ENCODE data around the gene ARL10.

ARL10 gene

GRCh38 chr5:176342766-176343458 lies 22.4 kb upstream of the ARL10 start:
- Histone ChIP-seq H3K4me1 (ENCODE audit: control insufficient read depth, insufficient read depth, low read length) (no peaks in the 10 kb centered on the region), H3K9me3 (ENCODE audit: control insufficient read depth, low read length) (no peaks in the 10 kb centered on the region), H3K9ac (ENCODE audit: low read length) (no peak overlapping the region), H3K4me3 (ENCODE audit: low read length) (no peak overlapping the region), H3K36me3 (ENCODE audit: control insufficient read depth, insufficient read depth, low read length, severe bottlenecking) (peaks cover 43% of the 10 kb centered on the region), H3K27me3 (replicated peaks; ENCODE audit: control insufficient read depth, insufficient read depth, low read length) (no peaks in the 10 kb centered on the region)
- DNase-seq (ENCODE audit: low read depth) = peak; percentile 7

GRCh38 chr5:176350416-176350815 lies 14.9 kb upstream of the ARL10 start:
- no peak overlapping the region for H3K4me3 ChIP-seq (ENCODE audit: low read length)
- no peak overlapping the region for H3K9ac ChIP-seq (ENCODE audit: low read length)
- no peak for DNase-seq (ENCODE audit: low read depth)
- H3K4me1 ChIP-seq (ENCODE audit: control insufficient read depth, insufficient read depth, low read length) = no peaks in the 10 kb centered on the region
- H3K9me3 ChIP-seq (ENCODE audit: control insufficient read depth, low read length) = no peaks in the 10 kb centered on the region
- H3K36me3 ChIP-seq (ENCODE audit: control insufficient read depth, insufficient read depth, low read length, severe bottlenecking) = peaks cover 89% of the 10 kb centered on the region
- no peaks in the 10 kb centered on the region for H3K27me3 ChIP-seq (replicated peaks; ENCODE audit: control insufficient read depth, insufficient read depth, low read length)

GRCh38 chr5:176352116-176352878 lies 13.0 kb upstream of the ARL10 start:
- Histone ChIP-seq H3K4me3 (ENCODE audit: low read length) (no peak overlapping the region), H3K36me3 (ENCODE audit: control insufficient read depth, insufficient read depth, low read length, severe bottlenecking) (peaks cover 81% of the 10 kb centered on the region), H3K27me3 (replicated peaks; ENCODE audit: control insufficient read depth, insufficient read depth, low read length) (no peaks in the 10 kb centered on the region), H3K9ac (ENCODE audit: low read length) (no peak overlapping the region), H3K4me1 (ENCODE audit: control insufficient read depth, insufficient read depth, low read length) (no peaks in the 10 kb centered on the region), H3K9me3 (ENCODE audit: control insufficient read depth, low read length) (no peaks in the 10 kb centered on the region)
- DNase-seq (ENCODE audit: low read depth) = no peak

GRCh38 chr5:176353533-176353932 lies 11.8 kb upstream of the ARL10 start:
- Histone ChIP-seq H3K4me1 (ENCODE audit: control insufficient read depth, insufficient read depth, low read length) (no peaks in the 10 kb centered on the region), H3K36me3 (ENCODE audit: control insufficient read depth, insufficient read depth, low read length, severe bottlenecking) (peaks cover 74% of the 10 kb centered on the region), H3K9me3 (ENCODE audit: control insufficient read depth, low read length) (no peaks in the 10 kb centered on the region), H3K4me3 (ENCODE audit: low read length) (no peak overlapping the region), H3K9ac (ENCODE audit: low read length) (no peak overlapping the region), H3K27me3 (replicated peaks; ENCODE audit: control insufficient read depth, insufficient read depth, low read length) (no peaks in the 10 kb centered on the region)
- no peak for DNase-seq (ENCODE audit: low read depth)

GRCh38 chr5:176355400-176356178 lies 9.7 kb upstream of the ARL10 start:
- Histone ChIP-seq H3K4me1 (ENCODE audit: control insufficient read depth, insufficient read depth, low read length) (peaks cover 5% of the 10 kb centered on the region), H3K4me3 (ENCODE audit: low read length) (no peak overlapping the region), H3K9ac (ENCODE audit: low read length) (no peak overlapping the region), H3K36me3 (ENCODE audit: control insufficient read depth, insufficient read depth, low read length, severe bottlenecking) (peaks cover 53% of the 10 kb centered on the region), H3K9me3 (ENCODE audit: control insufficient read depth, low read length) (no peaks in the 10 kb centered on the region), H3K27me3 (replicated peaks; ENCODE audit: control insufficient read depth, insufficient read depth, low read length) (no peaks in the 10 kb centered on the region)
- no peak for DNase-seq (ENCODE audit: low read depth)

- Histone ChIP-seq H3K9me3 (ENCODE audit: control insufficient read depth, low read length) (no peaks in the 10 kb centered on the region), H3K27me3 (replicated peaks; ENCODE audit: control insufficient read depth, insufficient read depth, low read length) (no peaks in the 10 kb centered on the region), H3K4me3 (ENCODE audit: low read length) (no peak overlapping the region), H3K9ac (ENCODE audit: low read length) (no peak overlapping the region), H3K4me1 (ENCODE audit: control insufficient read depth, insufficient read depth, low read length) (peaks cover 5% of the 10 kb centered on the region), H3K36me3 (ENCODE audit: control insufficient read depth, insufficient read depth, low read length, severe bottlenecking) (peaks cover 50% of the 10 kb centered on the region)
- DNase-seq (ENCODE audit: low read depth) = no peak
Measured at GRCh38 chr5:176356179-176356566, 9.1 kb upstream of the ARL10 start.

GRCh38 chr5:176359658-176360057 lies 5.6 kb upstream of the ARL10 start:
- Histone ChIP-seq H3K9me3 (ENCODE audit: control insufficient read depth, low read length) (no peaks in the 10 kb centered on the region), H3K9ac (ENCODE audit: low read length) (no peak overlapping the region), H3K4me3 (ENCODE audit: low read length) (peak overlapping the region; percentile 37), H3K27me3 (replicated peaks; ENCODE audit: control insufficient read depth, insufficient read depth, low read length) (no peaks in the 10 kb centered on the region), H3K4me1 (ENCODE audit: control insufficient read depth, insufficient read depth, low read length) (peaks cover 9% of the 10 kb centered on the region), H3K36me3 (ENCODE audit: control insufficient read depth, insufficient read depth, low read length, severe bottlenecking) (peaks cover 20% of the 10 kb centered on the region)
- DNase-seq (ENCODE audit: low read depth) = no peak

GRCh38 chr5:176360894-176361436 lies 4.3 kb upstream of the ARL10 start:
- Histone ChIP-seq H3K4me1 (ENCODE audit: control insufficient read depth, insufficient read depth, low read length) (peaks cover 13% of the 10 kb centered on the region), H3K27me3 (replicated peaks; ENCODE audit: control insufficient read depth, insufficient read depth, low read length) (no peaks in the 10 kb centered on the region), H3K36me3 (ENCODE audit: control insufficient read depth, insufficient read depth, low read length, severe bottlenecking) (peaks cover 15% of the 10 kb centered on the region), H3K9ac (ENCODE audit: low read length) (peak overlapping the region; percentile 96), H3K9me3 (ENCODE audit: control insufficient read depth, low read length) (no peaks in the 10 kb centered on the region), H3K4me3 (ENCODE audit: low read length) (peak overlapping the region; percentile 94)
- peak; percentile 55 for DNase-seq (ENCODE audit: low read depth)

GRCh38 chr5:176361437-176362232 lies 3.7 kb upstream of the ARL10 start, which contains the start of gene KIAA1191:
Gene KIAA1191, minus strand, starts transcription at chr5:176361764. Its CDS starts 2,256 bp downstream, at chr5:176359508.
- peak; percentile 97 for DNase-seq (ENCODE audit: low read depth)
- H3K9me3 ChIP-seq (ENCODE audit: control insufficient read depth, low read length) = no peaks in the 10 kb centered on the region
- H3K36me3 ChIP-seq (ENCODE audit: control insufficient read depth, insufficient read depth, low read length, severe bottlenecking) = peaks cover 8% of the 10 kb centered on the region
- peak within 1 kb of the TSS; percentile 96 for H3K9ac ChIP-seq (ENCODE audit: low read length)
- no peaks in the 10 kb centered on the region for H3K27me3 ChIP-seq (replicated peaks; ENCODE audit: control insufficient read depth, insufficient read depth, low read length)
- H3K4me1 ChIP-seq (ENCODE audit: control insufficient read depth, insufficient read depth, low read length) = peaks cover 18% of the 10 kb centered on the region
- peak within 1 kb of the TSS; percentile 94 for H3K4me3 ChIP-seq (ENCODE audit: low read length)

GRCh38 chr5:176362233-176362490 lies 3.1 kb upstream of the ARL10 start:
- H3K27me3 ChIP-seq (replicated peaks; ENCODE audit: control insufficient read depth, insufficient read depth, low read length) = no peaks in the 10 kb centered on the region

More at GRCh38 chr5:176362233-176362490, 3.1 kb upstream of the ARL10 start:
- Histone ChIP-seq H3K4me3 (ENCODE audit: low read length) (peak overlapping the region; percentile 94), H3K9ac (ENCODE audit: low read length) (peak overlapping the region; percentile 96), H3K4me1 (ENCODE audit: control insufficient read depth, insufficient read depth, low read length) (peaks cover 18% of the 10 kb centered on the region), H3K9me3 (ENCODE audit: control insufficient read depth, low read length) (no peaks in the 10 kb centered on the region), H3K36me3 (ENCODE audit: control insufficient read depth, insufficient read depth, low read length, severe bottlenecking) (peaks cover 5% of the 10 kb centered on the region)
- no peak for DNase-seq (ENCODE audit: low read depth)
